Activated naive CD4-positive, alpha-beta T cell treated with anti-CD3 and anti-CD28 coated beads, Interleukin-2, amount 50 U/mL, for 24 hours (primary cell): ENCODE measurements around the gene WDR46.
A peak's percentile ranks its signal among the peaks of the same experiment; 100 is the strongest.

ENCODE experiments used
- H3K27ac Mint-ChIP-seq: one replicate; pipeline ENCODE4 v1.8.0; 2021; ENCODE audit warnings: mild to moderate bottlenecking, mixed read lengths
- H3K27me3 Mint-ChIP-seq: one replicate; pipeline ENCODE4 v1.8.0; 2021; ENCODE audit warnings: mixed read lengths
- H3K36me3 Mint-ChIP-seq: one replicate; pipeline ENCODE4 v1.8.0; 2021; ENCODE audit warnings: mixed read lengths
- H3K4me1 Mint-ChIP-seq: one replicate; pipeline ENCODE4 v1.8.0; 2021; ENCODE audit warnings: mixed read lengths
- H3K4me3 Mint-ChIP-seq: one replicate; pipeline ENCODE4 v1.8.0; 2021; ENCODE audit warnings: mild to moderate bottlenecking, mixed read lengths
- H3K9me3 Mint-ChIP-seq: one replicate; pipeline ENCODE4 v1.8.0; 2021; ENCODE audit warnings: mixed read lengths

Gene WDR46

GRCh38 chr6:33316603-33317418, 27.8 kb upstream of the WDR46 start:
- peaks cover 24% of the 10 kb centered on the region for H3K36me3 Mint-ChIP-seq
- no peaks in the 10 kb centered on the region for H3K27me3 Mint-ChIP-seq
- peak overlapping the region; percentile 78 for H3K4me3 Mint-ChIP-seq
- peaks cover 74% of the 10 kb centered on the region for H3K4me1 Mint-ChIP-seq
- H3K27ac Mint-ChIP-seq: peak overlapping the region; percentile 73
- no peaks in the 10 kb centered on the region for H3K9me3 Mint-ChIP-seq

- Mint-ChIP-seq H3K36me3 (peaks cover 25% of the 10 kb centered on the region), H3K27ac (peak overlapping the region; percentile 73)
Observed at GRCh38 chr6:33315793-33316602, 27.0 kb upstream of the WDR46 start.

DNA sequence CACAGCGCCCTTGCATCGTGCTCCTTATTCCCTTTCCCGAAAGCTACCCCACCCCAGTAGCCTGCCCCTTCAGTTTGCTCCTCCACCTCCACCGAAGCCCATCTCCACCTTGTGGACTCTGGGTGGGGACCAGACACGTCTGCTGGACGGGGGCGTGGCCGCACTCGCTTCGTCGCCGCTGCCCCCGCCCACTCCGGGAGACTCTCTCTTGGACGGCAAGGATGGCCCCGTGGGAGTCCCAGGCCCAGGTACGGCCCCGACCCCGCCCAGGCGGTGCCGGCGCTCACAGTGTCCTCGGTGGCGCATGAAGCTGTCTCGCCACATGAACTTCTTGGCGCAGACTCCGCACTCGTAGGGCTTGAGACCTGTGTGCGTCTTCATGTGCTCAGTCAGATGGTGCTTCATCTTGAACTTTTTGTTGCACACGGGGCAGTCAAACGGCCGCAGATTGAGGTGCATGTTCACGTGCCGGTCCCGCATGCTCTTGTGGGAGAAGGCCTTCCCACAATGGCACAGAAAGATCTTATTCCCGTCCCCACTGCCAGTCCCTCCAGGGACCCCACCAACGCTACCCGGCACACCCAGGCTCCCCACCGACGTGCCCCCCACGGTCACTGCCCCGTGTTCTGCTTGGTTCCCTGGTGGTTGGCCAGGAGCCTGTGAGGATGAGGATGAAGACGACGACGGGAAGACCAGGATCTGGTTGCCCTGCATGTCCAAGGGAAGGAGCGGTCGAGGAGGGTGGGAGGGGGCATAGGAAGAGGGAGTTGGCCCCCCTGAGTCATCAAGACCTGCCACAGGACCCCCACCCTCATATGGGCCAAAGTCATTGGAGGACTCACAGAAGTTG, 26.1 kb upstream of the WDR46 start:
- peak overlapping the region; percentile 96 for H3K27ac Mint-ChIP-seq
- peak overlapping the region; percentile 97 for H3K4me3 Mint-ChIP-seq
- no peaks in the 10 kb centered on the region for H3K9me3 Mint-ChIP-seq
- no peaks in the 10 kb centered on the region for H3K27me3 Mint-ChIP-seq
- H3K36me3 Mint-ChIP-seq: peaks cover 24% of the 10 kb centered on the region
- H3K4me1 Mint-ChIP-seq: peaks cover 66% of the 10 kb centered on the region

More at GRCh38 chr6:33315793-33316602, 27.0 kb upstream of the WDR46 start:
- no peaks in the 10 kb centered on the region for H3K27me3 Mint-ChIP-seq
- no peaks in the 10 kb centered on the region for H3K9me3 Mint-ChIP-seq
- H3K4me1 Mint-ChIP-seq: peaks cover 70% of the 10 kb centered on the region
- peak overlapping the region; percentile 78 for H3K4me3 Mint-ChIP-seq

GRCh38 chr6:33314515-33314942, 25.5 kb upstream of the WDR46 start:
- Mint-ChIP-seq H3K4me1 (peaks cover 60% of the 10 kb centered on the region), H3K27ac (peak overlapping the region; percentile 96), H3K9me3 (no peaks in the 10 kb centered on the region), H3K27me3 (no peaks in the 10 kb centered on the region), H3K4me3 (peak overlapping the region; percentile 97), H3K36me3 (peaks cover 19% of the 10 kb centered on the region)

GRCh38 chr6:33313709-33314514, 24.9 kb upstream of the WDR46 start, which contains the start of gene TAPBP:
TAPBP (minus strand) TSS chr6:33314078; CDS start chr6:33314041, 37 bp downstream.
- peaks cover 17% of the 10 kb centered on the region for H3K36me3 Mint-ChIP-seq
- peak within 1 kb of the TSS; percentile 97 for H3K4me3 Mint-ChIP-seq
- H3K27me3 Mint-ChIP-seq: no peaks in the 10 kb centered on the region
- peaks cover 54% of the 10 kb centered on the region for H3K4me1 Mint-ChIP-seq
- peak within 1 kb of the TSS; percentile 96 for H3K27ac Mint-ChIP-seq
- no peaks in the 10 kb centered on the region for H3K9me3 Mint-ChIP-seq

GRCh38 chr6:33313105-33313708, 24.2 kb upstream of the WDR46 start:
- H3K4me1 Mint-ChIP-seq: peaks cover 54% of the 10 kb centered on the region
- H3K9me3 Mint-ChIP-seq: no peaks in the 10 kb centered on the region
- peaks cover 17% of the 10 kb centered on the region for H3K36me3 Mint-ChIP-seq
- H3K4me3 Mint-ChIP-seq: peak overlapping the region; percentile 97
- H3K27ac Mint-ChIP-seq: peak overlapping the region; percentile 96
- H3K27me3 Mint-ChIP-seq: no peaks in the 10 kb centered on the region

DNA sequence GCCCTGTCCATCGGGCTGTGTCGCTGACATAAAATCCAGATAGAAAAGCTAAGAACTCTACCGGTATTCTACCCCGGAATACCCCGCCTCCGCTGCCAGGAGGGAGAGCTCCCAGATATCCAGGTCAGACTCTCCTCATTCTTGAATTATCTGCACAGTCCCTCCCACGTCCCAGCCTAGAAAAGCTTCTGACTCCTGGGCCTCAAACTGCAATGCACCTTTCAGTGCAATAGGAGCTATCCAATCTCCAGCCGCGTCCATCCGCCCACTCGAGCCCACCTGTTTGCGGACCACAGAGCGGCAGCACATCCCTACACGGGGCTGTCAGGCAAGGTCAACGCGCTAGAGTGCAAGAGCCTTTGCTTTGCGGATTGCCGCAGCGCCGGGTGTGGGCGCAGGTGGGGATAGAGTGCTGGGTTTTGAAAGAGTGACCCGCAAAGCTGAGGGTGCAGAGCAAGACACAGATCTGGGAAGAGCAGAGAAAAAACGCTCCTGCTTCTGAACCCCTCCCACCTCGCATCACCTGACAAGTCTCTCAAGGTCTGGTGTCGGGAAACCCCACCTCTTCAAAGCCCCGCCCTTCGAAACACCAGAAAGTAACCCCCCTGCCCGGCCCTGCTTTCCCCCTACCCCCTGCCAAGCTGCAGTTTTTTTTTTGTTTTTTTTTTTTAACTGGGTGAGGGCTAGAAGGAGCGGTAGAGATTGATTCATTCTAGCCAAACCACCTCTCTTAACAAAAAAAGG, 23.5 kb upstream of the WDR46 start:
- peak overlapping the region; percentile 97 for H3K4me3 Mint-ChIP-seq
- peaks cover 53% of the 10 kb centered on the region for H3K4me1 Mint-ChIP-seq
- H3K36me3 Mint-ChIP-seq: peaks cover 17% of the 10 kb centered on the region

DNA sequence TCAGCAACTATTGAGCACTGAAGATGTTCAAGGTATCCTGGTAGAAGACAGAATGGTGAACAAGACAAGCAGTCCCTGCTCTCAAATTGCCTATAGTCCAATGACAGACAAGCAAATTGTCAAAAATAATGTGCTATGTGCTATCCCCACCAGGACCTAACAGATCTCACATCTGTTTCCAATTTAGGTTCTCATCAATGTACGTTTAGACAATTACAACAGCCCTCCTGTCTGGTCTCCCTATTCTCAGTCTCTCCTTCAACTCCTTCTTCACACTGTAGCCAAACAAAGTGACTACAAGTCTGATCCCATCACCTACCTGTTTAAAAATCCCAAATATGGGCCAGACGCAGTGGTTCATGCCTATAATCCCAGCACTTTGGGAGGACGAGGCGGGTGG, 17.3 kb upstream of the WDR46 start:
- H3K27ac Mint-ChIP-seq: peak overlapping the region; percentile 8
- no peak overlapping the region for H3K4me3 Mint-ChIP-seq
- H3K36me3 Mint-ChIP-seq: peaks cover 12% of the 10 kb centered on the region
- H3K4me1 Mint-ChIP-seq: peaks cover 34% of the 10 kb centered on the region
- H3K27me3 Mint-ChIP-seq: no peaks in the 10 kb centered on the region
- no peaks in the 10 kb centered on the region for H3K9me3 Mint-ChIP-seq

More for the DNA sequence above, 23.5 kb upstream of the WDR46 start:
- Mint-ChIP-seq H3K27me3 (no peaks in the 10 kb centered on the region), H3K27ac (peak overlapping the region; percentile 96), H3K9me3 (no peaks in the 10 kb centered on the region)

DNA sequence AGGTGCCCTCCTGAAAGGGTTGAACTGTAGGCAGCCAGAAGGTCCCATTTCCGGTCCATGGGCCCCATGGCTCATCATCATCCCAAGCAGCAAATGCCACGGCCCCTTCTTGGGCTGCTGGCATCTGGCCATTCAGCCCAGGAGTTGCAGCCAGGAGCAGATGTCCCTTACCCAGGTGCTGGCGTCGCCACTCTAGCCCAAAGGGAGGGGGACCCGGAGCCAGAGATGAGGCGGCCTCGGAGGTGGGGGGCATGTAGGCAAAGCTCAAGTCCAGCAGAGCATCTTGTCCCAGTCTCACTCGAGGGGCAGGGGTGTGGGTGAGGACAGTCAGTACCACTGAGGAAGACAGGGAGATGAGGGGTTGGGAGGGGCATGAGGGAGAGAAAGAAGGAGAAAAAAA, 16.0 kb upstream of the WDR46 start:
- no peaks in the 10 kb centered on the region for H3K9me3 Mint-ChIP-seq
- H3K36me3 Mint-ChIP-seq: peaks cover 11% of the 10 kb centered on the region
- H3K27me3 Mint-ChIP-seq: no peaks in the 10 kb centered on the region
- H3K4me1 Mint-ChIP-seq: peaks cover 37% of the 10 kb centered on the region
- no peak overlapping the region for H3K27ac Mint-ChIP-seq
- H3K4me3 Mint-ChIP-seq: no peak overlapping the region

- Mint-ChIP-seq H3K27ac (no peak overlapping the region), H3K4me3 (no peak overlapping the region), H3K4me1 (peaks cover 46% of the 10 kb centered on the region), H3K36me3 (peaks cover 12% of the 10 kb centered on the region), H3K27me3 (no peaks in the 10 kb centered on the region), H3K9me3 (no peaks in the 10 kb centered on the region)
Observed at GRCh38 chr6:33304216-33304615, 15.2 kb upstream of the WDR46 start.

DNA sequence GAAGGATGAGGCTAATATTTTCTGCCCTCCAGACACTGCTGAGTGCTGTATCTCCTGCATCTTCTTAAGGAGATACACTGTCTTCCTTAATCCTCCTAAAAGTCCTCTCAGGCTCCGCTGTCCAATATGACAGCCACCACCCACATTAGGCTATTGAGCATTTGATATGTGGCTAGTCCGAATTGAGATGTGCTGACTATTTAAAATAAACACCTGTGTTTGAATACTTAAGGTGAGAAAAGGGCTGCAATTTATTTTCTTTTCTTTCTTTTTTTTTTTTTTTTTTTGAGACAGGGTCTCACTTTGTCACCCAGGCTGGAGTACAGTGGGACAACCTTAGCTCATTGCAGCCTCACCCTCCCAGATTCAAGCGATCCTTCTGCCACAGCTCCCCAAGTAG, 12.8 kb upstream of the WDR46 start:
- Mint-ChIP-seq H3K4me1 (peaks cover 43% of the 10 kb centered on the region), H3K27me3 (no peaks in the 10 kb centered on the region), H3K27ac (no peak overlapping the region), H3K4me3 (no peak overlapping the region), H3K9me3 (no peaks in the 10 kb centered on the region), H3K36me3 (peaks cover 8% of the 10 kb centered on the region)

DNA sequence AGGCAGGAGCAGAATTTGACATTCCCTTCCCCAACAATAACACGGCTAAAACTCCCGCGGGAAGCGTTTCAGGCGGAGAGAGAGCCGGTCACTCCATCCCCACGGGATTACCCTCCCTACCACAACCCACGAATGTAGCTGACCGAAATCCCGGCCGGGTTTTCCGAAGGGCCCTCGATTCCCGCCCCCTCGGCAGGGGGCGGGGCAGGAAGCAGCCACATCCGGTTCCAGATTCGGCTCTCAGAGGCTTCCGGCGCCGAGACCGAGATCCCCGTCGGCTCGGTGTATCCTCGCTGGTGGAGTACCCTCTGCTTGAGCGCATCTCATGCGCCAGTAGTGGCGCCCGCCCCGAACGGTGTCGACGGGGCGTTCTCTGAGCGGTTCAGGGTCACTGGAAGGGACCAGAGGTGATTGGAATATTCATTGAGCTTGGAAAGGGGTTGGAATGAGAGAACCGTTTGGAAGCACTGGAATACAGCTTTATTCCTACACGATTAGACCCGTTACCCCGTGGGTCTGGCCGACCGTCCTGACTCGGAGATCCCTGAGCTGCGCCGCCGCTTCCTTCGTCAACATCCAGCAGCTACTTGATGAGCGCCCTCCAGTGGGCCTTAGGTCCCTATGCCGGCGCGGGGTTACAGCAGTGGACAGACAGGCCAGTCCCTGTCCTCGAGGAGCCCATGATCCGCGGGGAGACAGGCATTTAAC, 10.4 kb upstream of the WDR46 start:
- Mint-ChIP-seq H3K36me3 (peaks cover 12% of the 10 kb centered on the region), H3K4me1 (peaks cover 34% of the 10 kb centered on the region), H3K27ac (peak overlapping the region; percentile 98), H3K4me3 (peak overlapping the region; percentile 98), H3K9me3 (no peaks in the 10 kb centered on the region), H3K27me3 (no peaks in the 10 kb centered on the region)

DNA sequence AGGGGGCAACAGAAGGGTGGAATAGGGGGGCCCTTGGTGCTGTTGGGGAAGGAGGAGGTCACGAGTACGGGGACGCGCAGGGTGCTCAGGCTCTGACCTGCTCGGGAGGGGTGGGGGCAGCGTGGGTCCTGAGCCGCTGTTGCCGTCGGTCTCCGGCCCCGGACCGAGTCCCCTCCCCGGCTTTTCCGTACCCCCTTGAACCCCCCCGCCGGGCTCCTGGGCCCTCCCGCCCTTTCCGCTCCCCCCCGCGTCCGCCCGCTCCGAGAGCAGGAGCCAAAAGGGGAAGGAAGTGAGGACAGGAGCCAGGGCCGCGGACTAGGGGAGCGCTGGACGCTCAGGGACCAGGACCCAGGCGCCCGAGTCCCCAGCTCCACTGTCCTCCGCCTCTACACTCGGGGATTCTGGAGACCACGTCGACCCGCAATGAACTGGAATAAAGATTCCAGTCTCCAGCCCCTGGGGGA, 9.8 kb upstream of the WDR46 start, which contains the start of gene RGL2:
Gene RGL2 (minus strand): TSS at position 170 of the 464 bp plus-strand sequence. CDS start 332 bp downstream, outside the sequence.
- Mint-ChIP-seq H3K36me3 (peaks cover 13% of the 10 kb centered on the region), H3K9me3 (no peaks in the 10 kb centered on the region), H3K4me3 (peak within 1 kb of the TSS; percentile 98), H3K27ac (peak within 1 kb of the TSS; percentile 98), H3K4me1 (peaks cover 32% of the 10 kb centered on the region), H3K27me3 (no peaks in the 10 kb centered on the region)
